Measurements from ENCODE around the gene ZNF207. TPM values are rescaled to one million over a fixed set of nuclear protein-coding genes. Genes with fewer than 3 reads are reported as not detected.

Gene ZNF207
- total and polyA plus RNA-seq, 12 donors = 58.8 to 193 (median 130) TPM

DNA sequence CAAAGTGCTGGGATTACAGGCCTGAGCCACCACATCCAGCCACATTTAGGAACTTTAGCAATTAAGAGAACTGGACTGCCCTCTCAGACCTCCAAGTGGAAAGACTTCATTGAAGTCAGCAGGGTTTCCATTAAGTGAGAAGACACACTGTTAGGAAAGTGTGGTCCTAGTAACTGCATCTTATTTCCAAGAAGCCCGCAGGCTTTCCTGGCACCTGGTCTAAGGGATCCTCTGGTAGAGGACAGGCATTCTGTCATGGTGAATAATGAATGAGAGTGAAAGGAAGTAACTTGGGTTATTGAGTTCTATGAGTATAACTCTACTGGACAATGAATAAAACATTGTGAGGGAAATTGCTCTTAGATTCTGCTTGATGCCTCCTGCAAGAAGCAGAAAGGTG lies 22.0 kb upstream of the ZNF207 start:
- WGBS, 4 donors = 96 to 100% (median 100%) methylated on average over 1 of the region's 1 CpG
- Histone ChIP-seq H3K27me3 (no peaks in the 10 kb centered on the region), H3K4me3 (no peak overlapping the region), H3K9me3 (replicated peaks in 1 of 3) (no peaks in the 10 kb centered on the region), H3K36me3 (replicated peaks in 1 of 2) (no peaks in the 10 kb centered on the region), H3K27ac (no peak overlapping the region), H3K4me1 (replicated peaks in 1 of 2) (peaks cover 0 to 11% of the 10 kb centered on the region in 2 donors)
- TF ChIP-seq, protein P1, sequence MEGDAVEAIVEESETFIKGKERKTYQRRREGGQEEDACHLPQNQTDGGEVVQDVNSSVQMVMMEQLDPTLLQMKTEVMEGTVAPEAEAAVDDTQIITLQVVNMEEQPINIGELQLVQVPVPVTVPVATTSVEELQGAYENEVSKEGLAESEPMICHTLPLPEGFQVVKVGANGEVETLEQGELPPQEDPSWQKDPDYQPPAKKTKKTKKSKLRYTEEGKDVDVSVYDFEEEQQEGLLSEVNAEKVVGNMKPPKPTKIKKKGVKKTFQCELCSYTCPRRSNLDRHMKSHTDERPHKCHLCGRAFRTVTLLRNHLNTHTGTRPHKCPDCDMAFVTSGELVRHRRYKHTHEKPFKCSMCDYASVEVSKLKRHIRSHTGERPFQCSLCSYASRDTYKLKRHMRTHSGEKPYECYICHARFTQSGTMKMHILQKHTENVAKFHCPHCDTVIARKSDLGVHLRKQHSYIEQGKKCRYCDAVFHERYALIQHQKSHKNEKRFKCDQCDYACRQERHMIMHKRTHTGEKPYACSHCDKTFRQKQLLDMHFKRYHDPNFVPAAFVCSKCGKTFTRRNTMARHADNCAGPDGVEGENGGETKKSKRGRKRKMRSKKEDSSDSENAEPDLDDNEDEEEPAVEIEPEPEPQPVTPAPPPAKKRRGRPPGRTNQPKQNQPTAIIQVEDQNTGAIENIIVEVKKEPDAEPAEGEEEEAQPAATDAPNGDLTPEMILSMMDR (IDR thresholded peaks at IDR 0.05) = no peak
- no peak for TF ChIP-seq POLR2A (IDR thresholded peaks at IDR 0.05)
- intact Hi-C loops (cut with DNase I) = no loop called here
- no peak for DNase-seq

DNA sequence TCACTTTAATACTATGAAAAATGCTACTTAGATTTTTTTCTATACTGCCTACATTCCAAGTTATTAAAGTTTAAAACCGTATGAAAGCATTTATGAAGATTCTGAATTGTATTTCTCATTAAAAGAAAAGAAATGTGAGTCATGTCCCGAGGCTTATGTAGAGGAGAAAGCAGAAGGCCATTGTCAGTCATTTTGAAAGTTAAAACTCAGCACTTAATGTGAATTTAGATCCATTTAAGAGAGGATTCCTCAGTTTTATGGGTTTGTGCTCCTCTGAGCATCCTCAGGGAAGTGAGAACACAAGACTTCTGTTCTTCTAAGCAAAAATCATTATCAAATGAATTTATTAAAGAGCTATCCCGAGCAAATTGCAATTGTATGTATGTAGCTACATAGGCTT lies 19.8 kb upstream of the ZNF207 start:
- H3K27ac ChIP-seq = no peak overlapping the region
- H3K9me3 ChIP-seq (replicated peaks in 1 of 3) = no peaks in the 10 kb centered on the region
- 59 to 73% (median 71%) methylated on average over 3 of the region's 3 CpGs for WGBS, 4 donors
- H3K4me1 ChIP-seq (replicated peaks in 1 of 2) = no peaks in the 10 kb centered on the region
- H3K4me3 ChIP-seq = no peak overlapping the region
- peaks cover 0 to 8% of the 10 kb centered on the region in 2 donors for H3K36me3 ChIP-seq (replicated peaks in 1 of 2)
- DNase-seq = no peak
- H3K27me3 ChIP-seq = no peaks in the 10 kb centered on the region
- intact Hi-C loops (cut with DNase I) = no loop called here
- TF ChIP-seq POLR2A (IDR thresholded peaks at IDR 0.05) = no peak
- TF ChIP-seq, protein P1 (IDR thresholded peaks at IDR 0.05) = no peak

DNA sequence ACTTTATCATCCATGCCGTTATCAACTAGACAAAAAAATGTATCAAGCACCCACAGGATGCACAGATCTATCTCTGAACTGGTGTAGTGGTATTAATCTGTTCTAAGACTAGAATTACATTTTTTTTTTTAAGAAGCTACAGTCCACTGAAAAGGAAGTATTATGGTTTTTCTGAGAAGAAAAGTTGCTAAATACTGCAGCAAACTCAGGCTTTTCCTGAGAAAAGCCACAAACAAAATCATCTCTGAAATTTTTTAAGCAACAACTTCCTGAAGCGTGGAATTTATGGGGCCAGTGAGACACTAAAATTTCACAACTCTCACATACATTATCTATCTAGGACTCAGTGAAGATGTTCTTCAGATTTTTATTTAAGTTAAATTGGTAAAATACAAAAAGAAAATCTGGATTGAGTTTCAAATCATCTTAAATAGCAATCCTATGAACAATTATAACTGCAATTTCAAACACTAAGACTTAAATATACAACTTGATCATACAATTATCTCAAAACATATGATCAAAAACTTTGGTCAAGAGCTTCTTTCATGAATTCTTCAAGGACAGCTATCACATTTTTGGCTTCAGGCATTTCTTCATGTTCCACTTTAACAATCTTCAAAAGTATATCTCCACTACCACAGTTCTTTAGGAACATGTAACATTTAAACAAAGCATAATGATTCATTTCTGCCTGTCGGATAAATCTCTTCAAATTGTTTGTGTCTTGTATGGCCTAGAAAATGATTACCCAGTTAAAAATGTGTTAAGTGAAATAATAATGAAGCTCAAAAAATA lies 18.5 kb upstream of the ZNF207 start:
- H3K27ac ChIP-seq = no peak overlapping the region
- intact Hi-C loops (cut with DNase I) = no loop called here
- peaks cover 0 to 18% of the 10 kb centered on the region in 2 donors for H3K36me3 ChIP-seq (replicated peaks in 1 of 2)
- DNase-seq = no peak
- H3K4me3 ChIP-seq = no peak overlapping the region
- no peak for TF ChIP-seq POLR2A (IDR thresholded peaks at IDR 0.05)
- no peaks in the 10 kb centered on the region for H3K9me3 ChIP-seq (replicated peaks in 1 of 3)
- H3K4me1 ChIP-seq (replicated peaks in 1 of 2) = no peaks in the 10 kb centered on the region
- WGBS, 4 donors = 72 to 86% (median 80%) methylated on average over 3 of the region's 3 CpGs
- H3K27me3 ChIP-seq = no peaks in the 10 kb centered on the region

DNA sequence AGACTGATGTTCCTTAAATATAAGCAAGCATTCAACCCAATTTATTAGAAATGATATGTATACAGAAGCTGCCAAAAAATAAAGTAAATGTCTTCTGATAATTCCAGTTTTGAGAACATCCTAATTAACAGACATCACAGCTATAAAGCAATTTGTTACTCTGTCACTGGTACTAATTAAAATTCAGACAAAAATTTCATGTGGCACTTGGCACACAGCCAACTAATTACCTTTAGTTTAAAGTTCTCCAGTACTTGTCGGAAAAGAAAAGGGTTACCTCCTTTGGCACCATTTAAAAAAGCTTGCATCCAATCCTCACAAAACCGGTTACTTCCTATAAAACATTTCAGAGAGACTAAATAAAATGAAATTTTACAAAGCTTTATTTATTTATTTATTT lies 16.8 kb upstream of the ZNF207 start:
- H3K9me3 ChIP-seq (replicated peaks in 1 of 3) = no peaks in the 10 kb centered on the region
- H3K36me3 ChIP-seq (replicated peaks in 1 of 2) = peaks cover 0 to 36% of the 10 kb centered on the region in 2 donors
- H3K4me1 ChIP-seq (replicated peaks in 1 of 2) = no peaks in the 10 kb centered on the region
- TF ChIP-seq, protein P1 (IDR thresholded peaks at IDR 0.05) = no peak
- no peak for TF ChIP-seq POLR2A (IDR thresholded peaks at IDR 0.05)
- no peak overlapping the region for H3K27ac ChIP-seq
- intact Hi-C loops (cut with DNase I) = no loop called here
- peak in 1 of 7 donors; percentile 21 for DNase-seq
- no peak overlapping the region for H3K4me3 ChIP-seq
- no peaks in the 10 kb centered on the region for H3K27me3 ChIP-seq
- 86 to 97% (median 87%) methylated on average over 2 of the region's 2 CpGs for WGBS, 4 donors

DNA sequence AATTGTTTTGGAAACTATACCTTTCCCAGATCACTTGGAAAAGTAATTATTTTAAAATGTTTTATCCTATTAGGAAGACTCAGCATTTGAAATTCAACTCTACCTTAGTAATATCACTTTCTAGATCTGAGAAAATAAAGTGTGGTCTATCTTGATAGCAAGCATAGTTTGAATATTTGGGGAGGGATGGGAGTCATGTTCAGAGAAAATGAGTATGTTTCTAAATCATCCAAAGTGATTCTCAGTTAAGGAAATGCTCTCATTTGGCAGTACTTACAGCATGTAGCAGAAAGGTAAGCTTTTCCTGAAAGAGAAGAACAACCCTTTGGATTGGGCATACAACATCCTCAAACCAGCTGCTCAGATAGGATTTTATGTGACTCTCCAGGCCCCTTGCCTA lies 14.9 kb upstream of the ZNF207 start:
- H3K27ac ChIP-seq = no peak overlapping the region
- no peak overlapping the region for H3K4me3 ChIP-seq
- no peaks in the 10 kb centered on the region for H3K27me3 ChIP-seq
- peaks cover 0 to 41% of the 10 kb centered on the region in 2 donors for H3K36me3 ChIP-seq (replicated peaks in 1 of 2)
- TF ChIP-seq, protein P1 (IDR thresholded peaks at IDR 0.05) = no peak
- no peak for TF ChIP-seq POLR2A (IDR thresholded peaks at IDR 0.05)
- no peaks in the 10 kb centered on the region for H3K9me3 ChIP-seq (replicated peaks in 1 of 3)
- intact Hi-C loops (cut with DNase I) = no loop called here
- no peak for DNase-seq
- no peaks in the 10 kb centered on the region for H3K4me1 ChIP-seq (replicated peaks in 1 of 2)
